Smooth muscle cell (in vitro differentiated cells): ENCODE results near the gene ACP5. TPM values are rescaled to one million over a fixed set of nuclear protein-coding genes. Genes with fewer than 3 reads are reported as not detected.
A peak's percentile ranks its signal among the peaks of the same experiment; 100 is the strongest.

Experiments
- DNase-seq: peaks from one replicate; lab custom pipeline; 2025; ENCODE audit not compliant: unreplicated experiment; lab: John Stamatoyannopoulos, UW
- H2AFZ ChIP-seq: fragments of 200-600 bp; sonication (generic); 2 replicates; pipeline ENCODE4 v1.6.0; 2016; ENCODE audit warnings: antibody characterized with exemption, low read depth, mild to moderate bottlenecking
- H3F3A ChIP-seq: fragments of 200-600 bp; sonication (generic); 2 replicates; pipeline ENCODE4 v1.6.0; 2017; ENCODE audit warnings: antibody characterized with exemption, low read depth
- H3K27ac ChIP-seq: fragments of 200-600 bp; sonication (generic); 2 replicates; pipeline ENCODE4 v1.5.1; 2016; ENCODE audit warnings: low read depth, mild to moderate bottlenecking
- H3K27me3 ChIP-seq: fragments of 200-600 bp; sonication (generic); 2 replicates; pipeline ENCODE4 v1.6.1; 2016; ENCODE audit warnings: low read depth, mild to moderate bottlenecking
- H3K36me3 ChIP-seq: fragments of 200-600 bp; sonication (generic); 2 replicates; pipeline ENCODE4 v1.5.1; 2016; ENCODE audit warnings: low read depth
- H3K4me1 ChIP-seq: fragments of 200-600 bp; sonication (generic); 2 replicates; pipeline ENCODE4 v1.5.1; 2016; ENCODE audit warnings: low read depth
- H3K4me2 ChIP-seq: fragments of 200-600 bp; sonication (generic); 2 replicates; pipeline ENCODE4 v1.6.0; 2016; ENCODE audit warnings: mild to moderate bottlenecking
- H3K4me3 ChIP-seq: fragments of 200-600 bp; sonication (generic); 2 replicates; pipeline ENCODE4 v1.5.1; 2016; ENCODE audit warnings: mild to moderate bottlenecking
- H3K79me2 ChIP-seq: fragments of 200-600 bp; sonication (generic); 2 replicates; pipeline ENCODE4 v1.6.0; 2016; ENCODE audit warnings: low read depth, mild to moderate bottlenecking
- H3K9ac ChIP-seq: fragments of 200-600 bp; sonication (generic); 2 replicates; pipeline ENCODE4 v1.6.0; 2016; ENCODE audit warnings: low read depth
- H3K9me3 ChIP-seq: fragments of 200-600 bp; sonication (generic); replicated peaks from 2 replicates; pipeline ENCODE4 v1.5.1; 2016; ENCODE audit warnings: low read depth
- H4K20me1 ChIP-seq: fragments of 200-600 bp; sonication (generic); 2 replicates; pipeline ENCODE4 v1.6.0; 2016; ENCODE audit warnings: low read depth
- WGBS: methylation state at CpG from one replicate; pipeline ENCODE4 v1.1.7; 2016; ENCODE audit warnings: low lambda C conversion rate; 5-methylcytosine and 5-hydroxymethylcytosine counted together
- polyA plus RNA-seq: library from polyadenylated mRNA; unstranded; fragments of >200 nt; fragmentation: Nextera tagmentation; extraction: Ambion mirVana; gene quantifications from 2 replicates; pipeline ENCODE4 v1.2.1, GENCODE V29; 2016
- total RNA-seq: library from RNA; depleted of rRNA; stranded (reverse); fragments of >200 nt; gene quantifications from 2 replicates; pipeline ENCODE4 v1.2.3, GENCODE V29; 2014
- TF ChIP-seq, protein P1 (sequence below): fragments of 200-600 bp; sonication (generic); IDR thresholded peaks from 2 replicates; pipeline ENCODE4 v1.5.1; 2017; ENCODE audit warnings: borderline replicate concordance, mild to moderate bottlenecking, antibody characterized with exemption; ENCODE audit not compliant: insufficient read depth, poor library complexity, severe bottlenecking

The ACP5 gene
- total and polyA plus RNA-seq, 2 experiments from 2014 or later = 1.9 TPM

- H3K4me1 ChIP-seq = no peaks in the 10 kb centered on the region
- no peaks in the 10 kb centered on the region for H3K27me3 ChIP-seq
- 97% methylated on average over 14 of the region's 14 CpGs for WGBS
- H3F3A ChIP-seq = no peaks in the 10 kb centered on the region
- DNase-seq = no peak
- no peak overlapping the region for H3K4me2 ChIP-seq
- H2AFZ ChIP-seq = no peak overlapping the region
- H3K4me3 ChIP-seq = no peak overlapping the region
- no peak overlapping the region for H3K9ac ChIP-seq
- H3K79me2 ChIP-seq = no peaks in the 10 kb centered on the region
- H3K27ac ChIP-seq = no peak overlapping the region
- TF ChIP-seq, protein P1, sequence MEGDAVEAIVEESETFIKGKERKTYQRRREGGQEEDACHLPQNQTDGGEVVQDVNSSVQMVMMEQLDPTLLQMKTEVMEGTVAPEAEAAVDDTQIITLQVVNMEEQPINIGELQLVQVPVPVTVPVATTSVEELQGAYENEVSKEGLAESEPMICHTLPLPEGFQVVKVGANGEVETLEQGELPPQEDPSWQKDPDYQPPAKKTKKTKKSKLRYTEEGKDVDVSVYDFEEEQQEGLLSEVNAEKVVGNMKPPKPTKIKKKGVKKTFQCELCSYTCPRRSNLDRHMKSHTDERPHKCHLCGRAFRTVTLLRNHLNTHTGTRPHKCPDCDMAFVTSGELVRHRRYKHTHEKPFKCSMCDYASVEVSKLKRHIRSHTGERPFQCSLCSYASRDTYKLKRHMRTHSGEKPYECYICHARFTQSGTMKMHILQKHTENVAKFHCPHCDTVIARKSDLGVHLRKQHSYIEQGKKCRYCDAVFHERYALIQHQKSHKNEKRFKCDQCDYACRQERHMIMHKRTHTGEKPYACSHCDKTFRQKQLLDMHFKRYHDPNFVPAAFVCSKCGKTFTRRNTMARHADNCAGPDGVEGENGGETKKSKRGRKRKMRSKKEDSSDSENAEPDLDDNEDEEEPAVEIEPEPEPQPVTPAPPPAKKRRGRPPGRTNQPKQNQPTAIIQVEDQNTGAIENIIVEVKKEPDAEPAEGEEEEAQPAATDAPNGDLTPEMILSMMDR = no peak
- no peaks in the 10 kb centered on the region for H4K20me1 ChIP-seq
- H3K9me3 ChIP-seq = no peaks in the 10 kb centered on the region
- H3K36me3 ChIP-seq = no peaks in the 10 kb centered on the region
Observed at GRCh38 chr19:11547929-11548700, 29.3 kb downstream of the ACP5 start.

- Histone ChIP-seq H3K4me1 (peaks cover 15% of the 10 kb centered on the region), H3K36me3 (no peaks in the 10 kb centered on the region), H3K27me3 (no peaks in the 10 kb centered on the region), H4K20me1 (no peaks in the 10 kb centered on the region), H3K9ac (no peak overlapping the region), H2AFZ (no peak overlapping the region), H3K79me2 (no peaks in the 10 kb centered on the region), H3K9me3 (no peaks in the 10 kb centered on the region), H3F3A (peaks cover 29% of the 10 kb centered on the region), H3K4me3 (no peak overlapping the region), H3K4me2 (no peak overlapping the region), H3K27ac (no peak overlapping the region)
- DNase-seq = no peak
- TF ChIP-seq, protein P1 = no peak
- 87% methylated on average over 3 of the region's 3 CpGs for WGBS
Observed at GRCh38 chr19:11541238-11541637, 36.2 kb downstream of the ACP5 start.

DNA sequence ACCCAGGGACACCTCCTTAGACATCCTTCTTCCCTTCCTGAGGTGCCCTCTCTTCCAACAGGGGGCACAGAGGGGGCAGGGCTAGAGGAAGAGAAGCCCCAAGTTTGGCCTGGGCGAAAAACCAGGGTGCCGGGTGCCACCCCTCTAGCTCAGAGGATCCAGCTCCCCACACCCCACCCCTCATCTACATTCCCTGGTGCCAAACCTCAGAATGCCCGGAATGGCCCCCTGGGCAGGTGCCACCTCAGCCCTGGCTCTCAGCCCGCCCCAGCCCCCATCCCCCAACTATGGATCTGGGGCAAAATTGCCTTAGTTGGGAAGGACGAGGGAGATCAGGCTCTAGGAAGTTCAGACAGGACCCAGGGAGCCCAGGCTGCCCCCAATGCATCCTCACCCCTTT lies 36.8 kb downstream of the ACP5 start:
- no peak overlapping the region for H3K9ac ChIP-seq
- WGBS = 94% methylated on average over 5 of the region's 5 CpGs
- H3K79me2 ChIP-seq = no peaks in the 10 kb centered on the region
- TF ChIP-seq, protein P1 = no peak
- DNase-seq = no peak
- H3K27me3 ChIP-seq = no peaks in the 10 kb centered on the region
- H4K20me1 ChIP-seq = no peaks in the 10 kb centered on the region
- H2AFZ ChIP-seq = no peak overlapping the region
- no peaks in the 10 kb centered on the region for H3K9me3 ChIP-seq
- no peak overlapping the region for H3K27ac ChIP-seq
- no peaks in the 10 kb centered on the region for H3K36me3 ChIP-seq
- no peak overlapping the region for H3K4me3 ChIP-seq
- H3K4me1 ChIP-seq = peaks cover 15% of the 10 kb centered on the region
- H3K4me2 ChIP-seq = peak overlapping the region; percentile 93
- peaks cover 29% of the 10 kb centered on the region for H3F3A ChIP-seq
